Neural cell (in vitro differentiated cells): ENCODE results near the gene MAP3K5. TPM values are rescaled to one million over a fixed set of nuclear protein-coding genes. Genes with fewer than 3 reads are reported as not detected.

Experiments
- H2AFZ ChIP-seq: fragments of 200-600, 300-800 bp; sonication (generic), shearing (Covaris generic); 2 replicates; pipeline ENCODE4 v1.6.0; 2014; ENCODE audit warnings: low read depth, mild to moderate bottlenecking, antibody characterized with exemption, low read length, moderate library complexity
- H3F3A ChIP-seq: fragments of 200-600 bp; shearing (Covaris generic); 2 replicates; pipeline ENCODE4 v1.6.1; 2016; ENCODE audit warnings: mild to moderate bottlenecking, moderate library complexity, mixed read lengths, antibody characterized with exemption, low read length; ENCODE audit not compliant: insufficient read depth, poor library complexity, severe bottlenecking
- H3K27ac ChIP-seq: fragments of 200-600, 300-800 bp; sonication (generic), shearing (Covaris generic); 2 replicates; pipeline ENCODE4 v1.5.1; 2014; ENCODE audit warnings: mild to moderate bottlenecking, low read length, moderate library complexity
- H3K27me3 ChIP-seq: fragments of 300-800, 200-600 bp; sonication (generic), shearing (Covaris generic); 2 replicates; pipeline ENCODE4 v1.6.0; 2014; ENCODE audit warnings: mild to moderate bottlenecking, low read depth, low read length, moderate library complexity; ENCODE audit not compliant: insufficient read depth
- H3K36me3 ChIP-seq: fragments of 300-800, 200-600 bp; sonication (generic), shearing (Covaris generic); 2 replicates; pipeline ENCODE4 v1.5.1; 2014; ENCODE audit warnings: mild to moderate bottlenecking, antibody characterized with exemption, low read length, moderate library complexity; ENCODE audit not compliant: insufficient read depth
- H3K4me2 ChIP-seq: fragments of 300-800, 200-600 bp; sonication (generic), shearing (Covaris generic); 2 replicates; pipeline ENCODE4 v1.6.0; 2014; ENCODE audit warnings: mild to moderate bottlenecking, low read length
- H3K4me3 ChIP-seq: fragments of 300-800, 200-600 bp; sonication (generic), shearing (Covaris generic); 2 replicates; pipeline ENCODE4 v1.5.1; 2014; ENCODE audit warnings: mild to moderate bottlenecking, low read length, moderate library complexity
- H3K79me2 ChIP-seq: fragments of 200-600 bp; shearing (Covaris generic); replicated peaks from 2 replicates; pipeline ENCODE4 v1.6.0; 2014; ENCODE audit warnings: mild to moderate bottlenecking, low read length, moderate library complexity; ENCODE audit not compliant: insufficient read depth
- H3K9ac ChIP-seq: fragments of 300-800, 200-600 bp; sonication (generic), shearing (Covaris generic); 2 replicates; pipeline ENCODE4 v1.6.1; 2016; ENCODE audit warnings: mild to moderate bottlenecking, low read length, mixed read lengths
- H3K9me2 ChIP-seq: fragments of 200-600 bp; shearing (Covaris generic); 2 replicates; pipeline ENCODE4 v1.6.1; 2016; ENCODE audit warnings: mild to moderate bottlenecking, low read length, mixed read lengths; ENCODE audit not compliant: insufficient read depth
- H3K9me3 ChIP-seq: fragments of 200-600, 300-800 bp; sonication (generic), shearing (Covaris generic); 2 replicates; pipeline ENCODE4 v1.6.1; 2016; ENCODE audit warnings: mild to moderate bottlenecking, mixed run types, low read length, moderate library complexity, mixed read lengths
- H4K20me1 ChIP-seq: fragments of 200-600 bp; shearing (Covaris generic); 2 replicates; pipeline ENCODE4 v1.6.1; 2016; ENCODE audit warnings: mild to moderate bottlenecking, mixed run types; ENCODE audit not compliant: insufficient read depth
- CTCF ChIP-seq: fragments of 450-650 bp; IDR thresholded peaks from 2 replicates; pipeline ENCODE4 v1.5.1; 2014; ENCODE audit warnings: antibody characterized with exemption, mild to moderate bottlenecking, moderate library complexity; ENCODE audit not compliant: poor library complexity, severe bottlenecking
- EP300 ChIP-seq: fragments of 450-650 bp; conservative IDR thresholded peaks from 2 replicates; pipeline ENCODE4 v1.6.1; 2014; ENCODE audit warnings: antibody characterized with exemption, mild to moderate bottlenecking, moderate library complexity; ENCODE audit not compliant: poor library complexity, severe bottlenecking
- EZH2 ChIP-seq: fragments of 200-600, 300-800 bp; shearing (Covaris generic), sonication (generic); IDR thresholded peaks from 2 replicates; pipeline ENCODE4 v1.6.1; 2014; ENCODE audit warnings: antibody characterized with exemption, low read length, borderline replicate concordance, mild to moderate bottlenecking; ENCODE audit not compliant: insufficient read depth, poor library complexity, severe bottlenecking
- MXI1 ChIP-seq: fragments of 450-650 bp; conservative IDR thresholded peaks from 2 replicates; pipeline ENCODE4 v1.6.1; 2014; ENCODE audit warnings: antibody characterized with exemption, mild to moderate bottlenecking; ENCODE audit not compliant: poor library complexity, severe bottlenecking
- POLR2AphosphoS5 ChIP-seq: IDR thresholded peaks from 2 replicates; pipeline ENCODE4 v1.6.1; 2012
- RAD21 ChIP-seq: fragments of 450-650 bp; conservative IDR thresholded peaks from 2 replicates; pipeline ENCODE4 v1.6.1; 2014; ENCODE audit warnings: antibody characterized with exemption, mild to moderate bottlenecking, moderate library complexity
- SMC3 ChIP-seq: fragments of 450-650 bp; conservative IDR thresholded peaks from 2 replicates; pipeline ENCODE4 v1.6.1; 2014; ENCODE audit warnings: antibody characterized with exemption, mild to moderate bottlenecking, moderate library complexity; ENCODE audit not compliant: poor library complexity
- TAF1 ChIP-seq: IDR thresholded peaks from 2 replicates; pipeline ENCODE4 v1.6.1; 2012; ENCODE audit warnings: low read depth
- polyA plus RNA-seq: library from polyadenylated mRNA; depleted of rRNA; stranded (reverse); fragments of >200 nt; gene quantifications from 2 replicates; pipeline ENCODE4 v1.2.3, GENCODE V29; 2014
- TF ChIP-seq, protein P1 (sequence below): IDR thresholded peaks from 2 replicates; pipeline ENCODE4 v1.6.1; 2012; ENCODE audit warnings: borderline replicate concordance

MAP3K5 gene
- polyA plus RNA-seq, 1 donor from 2014 or later = 2.0 TPM

DNA sequence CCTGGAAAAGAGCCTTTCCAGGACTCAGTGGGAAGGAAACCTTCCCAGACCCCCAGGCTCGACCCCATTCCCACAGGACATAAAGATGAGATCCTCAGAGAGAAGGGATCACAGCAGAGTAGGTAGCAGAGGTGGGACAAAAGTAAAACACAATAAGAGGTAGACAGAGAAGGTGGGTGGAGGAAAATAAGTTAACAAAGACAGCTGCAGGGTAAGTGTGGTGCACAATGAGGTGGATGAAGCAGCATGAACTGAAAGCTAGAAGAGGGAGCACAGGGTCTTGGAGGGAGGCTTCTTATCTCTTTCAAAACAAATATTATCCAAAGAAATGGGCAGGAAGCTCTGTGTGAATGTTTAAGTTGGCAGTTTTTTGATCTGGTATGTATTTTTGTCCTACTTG is 228.1 kb downstream of the MAP3K5 start:
- no peaks in the 10 kb centered on the region for H4K20me1 ChIP-seq
- H3K27me3 ChIP-seq = no peaks in the 10 kb centered on the region
- H3K79me2 ChIP-seq = no peaks in the 10 kb centered on the region
- H2AFZ ChIP-seq = no peak overlapping the region
- no peak overlapping the region for H3K9ac ChIP-seq
- H3K4me3 ChIP-seq = no peak overlapping the region
- H3K9me3 ChIP-seq = no peaks in the 10 kb centered on the region
- H3K4me2 ChIP-seq = no peak overlapping the region
- no peak overlapping the region for H3K27ac ChIP-seq
- no peaks in the 10 kb centered on the region for H3F3A ChIP-seq
- no peaks in the 10 kb centered on the region for H3K9me2 ChIP-seq
- no peaks in the 10 kb centered on the region for H3K36me3 ChIP-seq
- TF ChIP-seq EP300 (no peak), TAF1 (no peak), POLR2AphosphoS5 (no peak), MXI1 (no peak), EZH2 (no peak), CTCF (no peak), RAD21 (no peak), SMC3 (no peak)
- TF ChIP-seq, protein P1, sequence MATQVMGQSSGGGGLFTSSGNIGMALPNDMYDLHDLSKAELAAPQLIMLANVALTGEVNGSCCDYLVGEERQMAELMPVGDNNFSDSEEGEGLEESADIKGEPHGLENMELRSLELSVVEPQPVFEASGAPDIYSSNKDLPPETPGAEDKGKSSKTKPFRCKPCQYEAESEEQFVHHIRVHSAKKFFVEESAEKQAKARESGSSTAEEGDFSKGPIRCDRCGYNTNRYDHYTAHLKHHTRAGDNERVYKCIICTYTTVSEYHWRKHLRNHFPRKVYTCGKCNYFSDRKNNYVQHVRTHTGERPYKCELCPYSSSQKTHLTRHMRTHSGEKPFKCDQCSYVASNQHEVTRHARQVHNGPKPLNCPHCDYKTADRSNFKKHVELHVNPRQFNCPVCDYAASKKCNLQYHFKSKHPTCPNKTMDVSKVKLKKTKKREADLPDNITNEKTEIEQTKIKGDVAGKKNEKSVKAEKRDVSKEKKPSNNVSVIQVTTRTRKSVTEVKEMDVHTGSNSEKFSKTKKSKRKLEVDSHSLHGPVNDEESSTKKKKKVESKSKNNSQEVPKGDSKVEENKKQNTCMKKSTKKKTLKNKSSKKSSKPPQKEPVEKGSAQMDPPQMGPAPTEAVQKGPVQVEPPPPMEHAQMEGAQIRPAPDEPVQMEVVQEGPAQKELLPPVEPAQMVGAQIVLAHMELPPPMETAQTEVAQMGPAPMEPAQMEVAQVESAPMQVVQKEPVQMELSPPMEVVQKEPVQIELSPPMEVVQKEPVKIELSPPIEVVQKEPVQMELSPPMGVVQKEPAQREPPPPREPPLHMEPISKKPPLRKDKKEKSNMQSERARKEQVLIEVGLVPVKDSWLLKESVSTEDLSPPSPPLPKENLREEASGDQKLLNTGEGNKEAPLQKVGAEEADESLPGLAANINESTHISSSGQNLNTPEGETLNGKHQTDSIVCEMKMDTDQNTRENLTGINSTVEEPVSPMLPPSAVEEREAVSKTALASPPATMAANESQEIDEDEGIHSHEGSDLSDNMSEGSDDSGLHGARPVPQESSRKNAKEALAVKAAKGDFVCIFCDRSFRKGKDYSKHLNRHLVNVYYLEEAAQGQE = no peak

- Histone ChIP-seq H3K4me2 (no peak overlapping the region), H3K9me3 (no peaks in the 10 kb centered on the region), H3F3A (no peaks in the 10 kb centered on the region), H3K36me3 (no peaks in the 10 kb centered on the region), H3K27ac (no peak overlapping the region), H3K9ac (no peak overlapping the region), H3K79me2 (no peaks in the 10 kb centered on the region), H3K27me3 (no peaks in the 10 kb centered on the region), H2AFZ (no peak overlapping the region), H4K20me1 (no peaks in the 10 kb centered on the region), H3K9me2 (no peaks in the 10 kb centered on the region), H3K4me3 (no peak overlapping the region)
- TF ChIP-seq TAF1 (no peak), SMC3 (no peak), RAD21 (no peak), EP300 (no peak), POLR2AphosphoS5 (no peak), MXI1 (no peak), EZH2 (no peak)
- TF ChIP-seq, protein P1 = no peak
These were observed 228.7 kb downstream of the MAP3K5 start for GRCh38 chr6:136563386-136564152.
